ENCODE measurements around the gene DBNL.
"Not testable (repeated sequence)": the region's sequence is repeated elsewhere in the genome, so short reads cannot be mapped to it uniquely, and the experiment has no call there.

DBNL gene

DNA sequence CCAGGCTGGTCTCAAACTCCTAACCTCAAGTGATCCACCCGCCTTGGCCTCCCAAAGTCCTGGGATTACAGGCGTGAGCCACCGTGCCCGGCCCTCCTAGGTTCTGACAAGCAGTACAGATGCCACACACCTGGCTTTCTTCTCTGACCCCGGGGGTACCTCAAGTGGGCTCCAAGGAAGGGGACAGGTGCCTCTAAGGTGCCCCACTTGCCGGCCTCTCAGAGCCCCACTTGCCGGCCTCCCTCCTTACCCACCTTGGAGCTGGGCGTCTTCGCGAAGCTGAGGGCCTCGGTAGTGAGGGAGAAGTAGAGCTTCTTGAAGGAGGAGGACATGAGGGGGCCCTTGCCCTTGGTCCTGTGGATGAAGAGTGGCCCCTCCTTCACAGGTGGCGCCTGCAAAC lies 5.9 kb upstream of the DBNL start:
- not testable (repeated sequence) for DNase-seq (ENCODE audit: low read depth)

DNA sequence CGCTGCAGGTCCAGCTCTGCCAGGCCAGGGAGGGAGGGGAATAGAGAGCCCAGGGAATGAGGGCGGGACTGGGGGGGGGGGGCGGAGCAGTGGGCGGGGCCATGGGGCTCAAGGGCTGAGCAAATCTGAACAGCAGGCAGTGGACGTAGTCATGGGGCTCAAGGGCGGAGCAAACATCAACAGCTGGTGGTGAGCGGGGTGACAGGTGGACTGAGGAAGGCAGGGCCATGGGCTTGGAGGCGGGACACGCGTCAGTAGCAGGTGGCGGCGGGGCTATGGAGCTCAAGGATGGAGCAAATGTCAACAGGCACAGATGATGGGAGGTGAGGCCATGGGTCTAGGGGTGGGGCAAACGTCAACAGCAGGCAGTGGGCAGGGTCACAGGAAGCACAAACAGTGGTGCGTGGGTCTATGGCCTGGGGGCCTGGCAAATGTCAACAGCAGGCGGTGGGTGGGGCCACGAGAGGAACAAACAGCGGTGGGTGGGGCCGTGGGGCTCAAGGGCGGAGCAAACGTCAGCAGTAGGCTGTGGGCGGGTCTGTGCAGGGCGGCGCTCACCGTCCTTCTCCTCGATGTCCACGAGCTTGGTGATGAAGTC lies 5.4 kb upstream of the DBNL start:
- H3K4me3 ChIP-seq (replicated peaks; ENCODE audit: low read depth, low read length), result peak overlapping the region; percentile 31
- DNase-seq (ENCODE audit: low read depth), result peak; percentile 77

More for the DNA sequence above, 5.9 kb upstream of the DBNL start:
- H3K4me3 ChIP-seq (replicated peaks; ENCODE audit: low read depth, low read length), result not testable (repeated sequence)

DNA sequence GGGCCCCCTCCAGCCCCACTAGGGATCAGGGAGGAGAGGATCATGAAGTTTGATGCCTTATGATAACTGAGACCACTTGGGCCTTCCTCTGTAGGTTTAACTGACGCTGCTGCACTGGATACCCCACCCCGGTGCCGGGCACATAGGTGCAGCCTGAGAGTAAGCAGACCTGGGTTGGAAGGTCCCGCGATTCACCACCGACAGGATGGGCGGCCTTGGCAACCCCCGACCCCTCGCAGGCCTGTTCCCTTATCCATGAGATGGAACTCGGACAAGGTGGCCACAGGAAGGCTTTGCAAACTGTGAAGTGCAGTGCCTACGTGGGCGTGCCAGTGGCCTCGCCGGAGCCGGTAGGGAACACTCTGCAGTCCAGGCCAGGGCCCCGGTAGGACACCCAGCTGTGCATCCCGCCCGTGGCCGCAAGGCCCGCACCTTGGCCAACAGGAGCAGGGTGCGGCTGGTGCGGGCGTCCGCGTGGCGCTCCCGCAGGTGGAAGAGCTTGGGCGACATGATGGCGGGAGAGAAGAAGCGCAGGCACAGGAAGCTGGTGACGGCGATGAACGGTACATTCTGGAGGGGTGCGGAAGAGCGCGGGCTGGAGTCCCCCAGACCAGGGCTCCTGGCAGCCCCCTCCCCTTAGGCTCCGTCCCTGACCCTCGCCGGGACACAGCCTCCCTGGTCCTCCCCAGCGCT lies 4.6 kb upstream of the DBNL start:
- H3K4me3 ChIP-seq (replicated peaks; ENCODE audit: low read depth, low read length), result not testable (repeated sequence)

DNA sequence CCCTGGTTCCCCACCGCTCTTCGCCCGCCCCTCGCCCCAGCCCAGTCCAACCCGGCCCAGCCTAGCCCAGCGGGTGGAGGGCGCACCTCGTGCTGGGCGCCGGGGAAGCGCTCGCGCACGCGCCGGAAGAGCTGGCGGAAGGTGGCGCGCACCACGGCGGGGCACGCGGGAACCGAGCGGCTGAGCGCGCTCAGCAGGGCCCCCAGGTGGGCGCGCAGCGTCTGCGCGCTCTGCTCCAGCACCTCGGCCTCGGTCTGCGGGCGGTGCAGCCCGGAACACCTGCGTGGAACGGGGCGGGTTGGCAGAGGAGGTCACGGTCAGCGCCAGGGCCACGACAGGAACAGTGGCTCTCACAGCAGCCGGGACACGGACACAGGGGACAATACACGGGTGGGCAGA lies 4.0 kb upstream of the DBNL start:
- DNase-seq (ENCODE audit: low read depth), result not testable (repeated sequence)
- H3K4me3 ChIP-seq (replicated peaks; ENCODE audit: low read depth, low read length), result peak overlapping the region; percentile 22

More for the DNA sequence above, 4.6 kb upstream of the DBNL start:
- not testable (repeated sequence) for DNase-seq (ENCODE audit: low read depth)

DNA sequence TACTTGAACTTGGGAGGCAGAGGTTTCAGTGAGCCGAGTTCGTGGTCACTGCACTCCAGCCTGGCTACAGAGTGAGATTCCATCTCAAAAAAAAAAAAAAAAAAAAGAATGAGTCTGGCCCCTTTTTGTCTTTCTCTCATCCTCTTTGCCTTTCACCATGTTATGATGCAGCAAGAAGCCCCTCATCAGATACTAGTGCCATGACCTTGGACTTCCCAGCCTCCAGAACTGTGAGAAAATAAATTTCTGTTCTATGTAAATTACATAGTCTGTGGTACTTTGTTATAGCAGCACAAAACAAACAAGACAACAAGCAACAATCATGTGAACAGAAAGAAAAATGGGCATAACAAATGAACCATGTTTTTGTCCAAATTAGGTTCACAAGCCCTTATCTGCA lies 2.3 kb upstream of the DBNL start:
- H3K4me3 ChIP-seq (replicated peaks; ENCODE audit: low read depth, low read length), result no peak overlapping the region
- TF ChIP-seq, protein P1, sequence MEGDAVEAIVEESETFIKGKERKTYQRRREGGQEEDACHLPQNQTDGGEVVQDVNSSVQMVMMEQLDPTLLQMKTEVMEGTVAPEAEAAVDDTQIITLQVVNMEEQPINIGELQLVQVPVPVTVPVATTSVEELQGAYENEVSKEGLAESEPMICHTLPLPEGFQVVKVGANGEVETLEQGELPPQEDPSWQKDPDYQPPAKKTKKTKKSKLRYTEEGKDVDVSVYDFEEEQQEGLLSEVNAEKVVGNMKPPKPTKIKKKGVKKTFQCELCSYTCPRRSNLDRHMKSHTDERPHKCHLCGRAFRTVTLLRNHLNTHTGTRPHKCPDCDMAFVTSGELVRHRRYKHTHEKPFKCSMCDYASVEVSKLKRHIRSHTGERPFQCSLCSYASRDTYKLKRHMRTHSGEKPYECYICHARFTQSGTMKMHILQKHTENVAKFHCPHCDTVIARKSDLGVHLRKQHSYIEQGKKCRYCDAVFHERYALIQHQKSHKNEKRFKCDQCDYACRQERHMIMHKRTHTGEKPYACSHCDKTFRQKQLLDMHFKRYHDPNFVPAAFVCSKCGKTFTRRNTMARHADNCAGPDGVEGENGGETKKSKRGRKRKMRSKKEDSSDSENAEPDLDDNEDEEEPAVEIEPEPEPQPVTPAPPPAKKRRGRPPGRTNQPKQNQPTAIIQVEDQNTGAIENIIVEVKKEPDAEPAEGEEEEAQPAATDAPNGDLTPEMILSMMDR (IDR thresholded peaks at IDR 0.05; ENCODE audit: low read length, missing control alignments), result no peak
- no peak for DNase-seq (ENCODE audit: low read depth)

DNA sequence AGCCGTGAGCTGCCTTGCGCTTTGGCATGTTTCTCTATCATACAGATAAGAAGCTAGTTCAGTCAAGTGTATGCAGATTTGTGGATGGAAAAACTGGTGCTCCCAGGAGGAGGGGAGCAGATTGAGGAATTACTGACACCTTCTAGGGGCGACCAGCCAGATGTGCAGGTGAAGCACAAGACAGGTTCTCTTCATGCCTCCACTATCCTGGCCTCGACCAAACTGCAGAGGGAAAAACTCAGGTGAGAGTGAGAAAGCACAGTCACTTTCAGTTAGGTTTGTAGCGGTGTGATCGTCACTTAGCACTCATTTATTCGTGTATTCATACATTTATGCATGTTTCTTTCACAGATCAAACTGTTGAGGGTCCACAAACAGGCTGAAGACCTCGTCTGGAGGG lies 600 bp upstream of the DBNL start:
- peak overlapping the region; percentile 92 for H3K4me3 ChIP-seq (replicated peaks; ENCODE audit: low read depth, low read length)
- TF ChIP-seq, protein P1 (IDR thresholded peaks at IDR 0.05; ENCODE audit: low read length, missing control alignments), result no peak
- DNase-seq (ENCODE audit: low read depth), result no peak

DNA sequence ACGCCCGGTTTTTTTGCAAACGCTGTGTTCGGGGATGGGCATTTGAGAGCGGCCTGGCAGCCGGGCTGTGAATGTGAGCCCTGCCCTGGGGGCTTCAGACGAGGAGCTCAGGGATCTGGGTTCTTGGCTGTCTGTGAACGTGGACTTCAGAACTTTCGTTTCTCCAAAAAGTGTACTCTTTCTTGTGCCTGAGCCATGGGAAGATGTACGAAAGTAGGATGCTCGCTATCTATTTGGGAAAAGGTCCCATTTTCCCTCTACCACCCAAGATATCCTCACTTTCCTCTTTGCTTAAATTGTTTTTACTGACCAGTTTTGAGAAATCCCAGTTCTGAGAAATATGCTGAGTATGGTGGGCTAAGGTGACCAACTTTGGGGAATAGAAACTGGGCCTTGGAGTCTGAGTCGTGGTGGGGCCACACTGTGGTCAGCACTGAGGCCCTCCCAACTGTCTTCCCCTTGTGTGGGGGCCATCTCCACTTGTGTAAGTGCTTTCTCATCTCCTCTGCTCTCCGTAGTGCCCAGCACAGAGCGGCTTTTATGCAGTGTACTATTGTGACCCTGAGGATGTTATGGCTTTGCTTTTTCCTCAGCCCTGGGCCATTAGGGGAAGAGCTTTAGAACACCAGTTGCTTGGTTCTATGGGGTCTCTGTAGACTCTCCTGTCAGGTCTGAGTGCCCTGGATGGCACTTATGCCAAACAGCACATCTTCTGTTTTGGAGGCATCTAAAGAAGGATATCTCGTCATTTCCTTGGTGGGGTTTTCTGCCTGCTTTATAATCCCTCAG lies 918 bp downstream of the DBNL start:
- peak overlapping the region; percentile 92 for H3K4me3 ChIP-seq (replicated peaks; ENCODE audit: low read depth, low read length)
- DNase-seq (ENCODE audit: low read depth), result no peak
- TF ChIP-seq, protein P1 (IDR thresholded peaks at IDR 0.05; ENCODE audit: low read length, missing control alignments), result no peak

DNA sequence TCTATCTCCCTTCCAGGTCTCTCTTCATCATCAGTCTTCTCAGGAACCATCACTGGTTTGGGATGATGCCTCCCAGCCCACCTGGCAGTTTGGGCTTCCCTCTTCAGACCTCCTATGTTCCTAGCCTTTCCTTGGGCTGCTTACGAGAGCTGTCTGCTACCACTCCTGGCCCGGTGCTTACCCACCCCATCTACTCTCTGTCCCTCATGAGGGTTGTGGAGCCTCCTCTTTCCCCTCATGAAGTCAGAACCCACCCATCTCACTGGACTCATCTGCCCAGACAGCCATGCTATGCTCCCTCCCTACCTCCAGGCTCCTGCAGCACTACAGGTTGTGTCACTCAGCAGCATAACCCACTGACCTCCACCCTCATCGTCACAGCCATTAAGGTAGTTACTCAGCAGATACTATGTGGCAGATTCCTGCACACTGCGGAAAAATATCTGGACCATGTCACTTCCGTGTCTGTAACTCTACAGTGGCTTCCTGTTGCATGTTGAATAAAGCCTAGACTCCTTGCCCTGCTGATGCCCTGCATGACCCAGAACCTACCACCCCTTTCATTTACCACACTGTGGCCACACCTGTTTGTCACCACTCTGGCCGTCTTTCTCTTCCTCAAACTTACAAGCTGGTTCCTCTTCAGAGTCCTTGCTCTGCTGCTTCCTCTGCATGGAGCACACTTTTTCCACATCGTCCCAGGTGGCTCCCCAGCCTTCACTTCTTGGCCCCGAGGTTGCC lies 2.0 kb downstream of the DBNL start:
- no peak for DNase-seq (ENCODE audit: low read depth)
- TF ChIP-seq, protein P1 (IDR thresholded peaks at IDR 0.05; ENCODE audit: low read length, missing control alignments), result no peak
- H3K4me3 ChIP-seq (replicated peaks; ENCODE audit: low read depth, low read length), result no peak overlapping the region

Data from fibroblast of pulmonary artery (primary cell).